SK-N-SH (cell line): Measurements from ENCODE around the gene TAS1R3. TPM values are rescaled to one million over a fixed set of nuclear protein-coding genes. Genes with fewer than 3 reads are reported as not detected.

Source experiments
- CTCF ChIA-PET: fragments of 300-600, 350-600 bp; formaldehyde crosslinking; extraction: SDS; loops from one replicate; lab custom pipeline; 2021; lab: Yijun Ruan, JAX
- POLR2A ChIA-PET: fragments of 350-600 bp; sonication (Branson Sonifier 250); formaldehyde crosslinking; extraction: SDS; loops from one replicate; lab custom pipeline; 2020; ENCODE audit warnings: antibody characterized with exemption, inconsistent platforms; lab: Yijun Ruan, JAX
- DNase-seq: peaks from one replicate; pipeline ENCODE4 v3.0.0; 2012
- H2AFZ ChIP-seq: fragments of 200-600 bp; sonication (generic); 2 replicates; pipeline ENCODE4 v1.8.1; 2016; ENCODE audit warnings: antibody characterized with exemption, mild to moderate bottlenecking, low read depth
- H3F3A ChIP-seq: fragments of 200-600 bp; sonication (generic); replicated peaks from 2 replicates; pipeline ENCODE3; 2016; ENCODE audit warnings: antibody characterized with exemption, mild to moderate bottlenecking; ENCODE audit not compliant: insufficient read depth
- H3K27ac ChIP-seq, 2 experiments: fragments of 200-500 bp in 1 of 2; fragments of 200-600 bp in 1 of 2; sonication (Bioruptor generic) in 1 of 2; sonication (generic), shearing (Covaris generic) in 1 of 2; 2 replicates each; pipeline versions ENCODE4 v1.5.1 to v1.6.1; 2014 to 2016; ENCODE audit warnings: low read depth in 2 of 2, inconsistent platforms in 1 of 2, low read length in 1 of 2, mild to moderate bottlenecking in 1 of 2, mixed read lengths in 1 of 2
- H3K27me3 ChIP-seq: fragments of 200-600 bp; sonication (generic), shearing (Covaris generic); 2 replicates; pipeline ENCODE4 v1.6.1; 2016; ENCODE audit warnings: mixed run types; ENCODE audit not compliant: insufficient read depth
- H3K36me3 ChIP-seq, 2 experiments: fragments of 200-500 bp in 1 of 2; fragments of 200-600 bp in 1 of 2; sonication (Bioruptor generic) in 1 of 2; sonication (generic) in 1 of 2; replicated peaks in 1 of 2; 2 replicates each; pipeline versions ENCODE3 to v1.5.1; 2014 to 2016; ENCODE audit warnings: low read length in 1 of 2, mild to moderate bottlenecking in 1 of 2; ENCODE audit not compliant: insufficient read depth in 2 of 2, control insufficient read depth in 1 of 2
- H3K4me1 ChIP-seq, 2 experiments: fragments of 200-500 bp in 1 of 2; fragments of 200-600 bp in 1 of 2; sonication (Bioruptor generic) in 1 of 2; sonication (generic), shearing (Covaris generic) in 1 of 2; 2 replicates each; pipeline versions ENCODE4 v1.5.1 to v1.6.1; 2014 to 2016; ENCODE audit warnings: low read depth in 1 of 2, low read length in 1 of 2, mixed run types in 1 of 2; ENCODE audit not compliant: insufficient read depth in 2 of 2, control insufficient read depth in 1 of 2
- H3K4me2 ChIP-seq: fragments of 200-600 bp; sonication (generic), shearing (Covaris generic); 2 replicates; pipeline ENCODE4 v1.6.1; 2017; ENCODE audit warnings: mixed run types
- H3K4me3 ChIP-seq, 2 experiments: fragments of 200-500 bp in 1 of 2; fragments of 200-600 bp in 1 of 2; sonication (Bioruptor generic) in 1 of 2; sonication (generic), shearing (Covaris generic) in 1 of 2; 2 replicates each; pipeline versions ENCODE4 v1.5.1 to v1.8.1; 2014 to 2016; ENCODE audit warnings: low read depth in 2 of 2, inconsistent platforms in 1 of 2, low read length in 1 of 2, mild to moderate bottlenecking in 1 of 2, mixed read lengths in 1 of 2, moderate library complexity in 1 of 2
- H3K79me2 ChIP-seq: fragments of 200-600 bp; sonication (generic); 2 replicates; pipeline ENCODE4 v1.8.1; 2017; ENCODE audit warnings: mild to moderate bottlenecking; ENCODE audit not compliant: insufficient read depth
- H3K9ac ChIP-seq: fragments of 200-600 bp; sonication (generic); 2 replicates; pipeline ENCODE4 v1.6.1; 2017; ENCODE audit warnings: mixed run types
- H3K9me2 ChIP-seq: fragments of 200-600 bp; sonication (generic); 2 replicates; pipeline ENCODE4 v1.6.1; 2017; ENCODE audit warnings: mixed run types
- H3K9me3 ChIP-seq: fragments of 200-600 bp; sonication (generic); 2 replicates; pipeline ENCODE4 v1.6.1; 2017; ENCODE audit warnings: mixed run types, mild to moderate bottlenecking, moderate library complexity
- H4K20me1 ChIP-seq: fragments of 200-600 bp; sonication (generic); 2 replicates; pipeline ENCODE4 v1.6.1; 2017; ENCODE audit warnings: mild to moderate bottlenecking, mixed run types; ENCODE audit not compliant: insufficient read depth
- CHD2 ChIP-seq: fragments of 150-350 bp; IDR thresholded peaks from 2 replicates; pipeline ENCODE4 v1.6.1; 2018; ENCODE audit warnings: low read length; ENCODE audit not compliant: partially characterized antibody
- CTCF ChIP-seq: fragments of 200-600 bp; sonication (generic); IDR thresholded peaks from 2 replicates; pipeline ENCODE4 v1.6.1; 2017; ENCODE audit warnings: antibody characterized with exemption, mild to moderate bottlenecking, moderate library complexity
- ELF1 ChIP-seq: IDR thresholded peaks from 2 replicates; pipeline ENCODE4 v1.4.0; 2012
- FOSL2 ChIP-seq: IDR thresholded peaks from 2 replicates; pipeline ENCODE4 v1.4.0; 2012; ENCODE audit warnings: low read depth, mild to moderate bottlenecking, moderate library complexity, borderline replicate concordance
- FOXJ3 ChIP-seq: sonication (generic); formaldehyde crosslinking; IDR thresholded peaks from 2 replicates; pipeline ENCODE4 v1.5.1; 2020; ENCODE audit warnings: mild to moderate bottlenecking, missing genetic modification reagents
- FOXM1 ChIP-seq: IDR thresholded peaks from 2 replicates; pipeline ENCODE4 v1.4.0; 2012; ENCODE audit warnings: low read depth, mild to moderate bottlenecking
- GABPA ChIP-seq: IDR thresholded peaks from 2 replicates; pipeline ENCODE4 v1.4.0; 2012; ENCODE audit warnings: low read depth, mild to moderate bottlenecking
- GATA2 ChIP-seq: sonication (generic); formaldehyde crosslinking; IDR thresholded peaks from 2 replicates; pipeline ENCODE4 v1.5.0; 2020; ENCODE audit warnings: mild to moderate bottlenecking, missing genetic modification reagents
- JUND ChIP-seq: IDR thresholded peaks from 2 replicates; pipeline ENCODE4 v1.4.0; 2012
- MXI1 ChIP-seq: IDR thresholded peaks from 2 replicates; pipeline ENCODE4 v1.6.1; 2012; ENCODE audit warnings: mild to moderate bottlenecking, low read depth, low read length, improper control_type of control experiment
- NFIC ChIP-seq: IDR thresholded peaks from 2 replicates; pipeline ENCODE4 v1.4.0; 2012; ENCODE audit warnings: borderline replicate concordance
- RCOR1 ChIP-seq: fragments of 150-350 bp; IDR thresholded peaks from 2 replicates; pipeline ENCODE4 v1.6.1; 2017; ENCODE audit warnings: antibody characterized with exemption, low read length
- SIN3A ChIP-seq: IDR thresholded peaks from 2 replicates; pipeline ENCODE4 v1.6.1; 2012; ENCODE audit warnings: low read depth, mild to moderate bottlenecking, low read length, moderate library complexity, borderline replicate concordance
- ZBTB33 ChIP-seq: IDR thresholded peaks from 2 replicates; pipeline ENCODE4 v1.4.0; 2012; ENCODE audit warnings: low read depth, borderline replicate concordance
- WGBS: methylation state at CpG from one replicate; pipeline ENCODE4 v1.1.6; 2017; ENCODE audit warnings: low lambda C conversion rate; 5-methylcytosine and 5-hydroxymethylcytosine counted together
- polyA plus RNA-seq, 3 experiments: library from polyadenylated mRNA; depleted of rRNA; stranded (reverse); fragments of >200 nt; gene quantifications; 2 replicates each; pipeline ENCODE4 v1.2.3, GENCODE V29; 2012
- TF ChIP-seq, protein P1 (sequence below): IDR thresholded peaks from 2 replicates; pipeline ENCODE4 v1.4.0; 2012; ENCODE audit warnings: low read depth, borderline replicate concordance
- TF ChIP-seq, protein P2 (sequence below): fragments of 150-350 bp; IDR thresholded peaks from 2 replicates; pipeline ENCODE4 v1.6.1; 2016; ENCODE audit warnings: mild to moderate bottlenecking, low read depth, low read length
- TF ChIP-seq, protein P3 (sequence below): fragments of 150-350 bp; IDR thresholded peaks from 2 replicates; pipeline ENCODE4 v1.6.1; 2017; ENCODE audit warnings: antibody characterized with exemption, low read length, low read depth, borderline replicate concordance
- TF ChIP-seq, protein P4 (sequence below): IDR thresholded peaks from 2 replicates; pipeline ENCODE4 v1.4.0; 2012; ENCODE audit warnings: low read depth

Gene TAS1R3
- polyA plus RNA-seq, 1 of the 3 experiments (the other 2 are of a cell fraction) = 0.08 TPM

GRCh38 chr1:1340185-1340584 is 9.1 kb downstream of the TAS1R3 start (continued):
- TF ChIP-seq GATA2 (CRISPR knock-in tag) (no peak), GABPA (no peak), CTCF (no peak)

- Histone ChIP-seq H3K4me2 (no peak overlapping the region), H3K4me1 (no peaks in the 10 kb centered on the region; a peak in 1 of 4 replicates), H3F3A (no peaks in the 10 kb centered on the region), H3K9me3 (no peaks in the 10 kb centered on the region), H4K20me1 (peaks cover 30% of the 10 kb centered on the region), H2AFZ (no peak overlapping the region), H3K4me3 (no peak overlapping the region), H3K27me3 (no peaks in the 10 kb centered on the region), H3K27ac (no peak overlapping the region), H3K79me2 (peaks cover 19% of the 10 kb centered on the region; the same call in 1 of the 2 replicates), H3K9ac (no peak overlapping the region), H3K36me3 (peaks cover 0 to 15% of the 10 kb centered on the region in 2 experiments), H3K9me2 (no peaks in the 10 kb centered on the region)
- ChIA-PET POLR2A (no interaction called here), CTCF (no interaction called here)
- WGBS = 93% methylated on average over 36 of the region's 36 CpGs
- no peak for DNase-seq
- TF ChIP-seq JUND (no peak), GATA2 (CRISPR knock-in tag) (no peak), SIN3A (no peak), FOXM1 (no peak), ZBTB33 (no peak), ELF1 (no peak), CHD2 (no peak), NFIC (no peak), FOXJ3 (CRISPR knock-in tag) (no peak), MXI1 (no peak), RCOR1 (no peak), FOSL2 (no peak)
- TF ChIP-seq, protein P1, sequence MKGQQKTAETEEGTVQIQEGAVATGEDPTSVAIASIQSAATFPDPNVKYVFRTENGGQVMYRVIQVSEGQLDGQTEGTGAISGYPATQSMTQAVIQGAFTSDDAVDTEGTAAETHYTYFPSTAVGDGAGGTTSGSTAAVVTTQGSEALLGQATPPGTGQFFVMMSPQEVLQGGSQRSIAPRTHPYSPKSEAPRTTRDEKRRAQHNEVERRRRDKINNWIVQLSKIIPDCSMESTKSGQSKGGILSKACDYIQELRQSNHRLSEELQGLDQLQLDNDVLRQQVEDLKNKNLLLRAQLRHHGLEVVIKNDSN = no peak
- TF ChIP-seq, protein P2, sequence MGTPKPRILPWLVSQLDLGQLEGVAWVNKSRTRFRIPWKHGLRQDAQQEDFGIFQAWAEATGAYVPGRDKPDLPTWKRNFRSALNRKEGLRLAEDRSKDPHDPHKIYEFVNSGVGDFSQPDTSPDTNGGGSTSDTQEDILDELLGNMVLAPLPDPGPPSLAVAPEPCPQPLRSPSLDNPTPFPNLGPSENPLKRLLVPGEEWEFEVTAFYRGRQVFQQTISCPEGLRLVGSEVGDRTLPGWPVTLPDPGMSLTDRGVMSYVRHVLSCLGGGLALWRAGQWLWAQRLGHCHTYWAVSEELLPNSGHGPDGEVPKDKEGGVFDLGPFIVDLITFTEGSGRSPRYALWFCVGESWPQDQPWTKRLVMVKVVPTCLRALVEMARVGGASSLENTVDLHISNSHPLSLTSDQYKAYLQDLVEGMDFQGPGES = no peak
- TF ChIP-seq, protein P3, sequence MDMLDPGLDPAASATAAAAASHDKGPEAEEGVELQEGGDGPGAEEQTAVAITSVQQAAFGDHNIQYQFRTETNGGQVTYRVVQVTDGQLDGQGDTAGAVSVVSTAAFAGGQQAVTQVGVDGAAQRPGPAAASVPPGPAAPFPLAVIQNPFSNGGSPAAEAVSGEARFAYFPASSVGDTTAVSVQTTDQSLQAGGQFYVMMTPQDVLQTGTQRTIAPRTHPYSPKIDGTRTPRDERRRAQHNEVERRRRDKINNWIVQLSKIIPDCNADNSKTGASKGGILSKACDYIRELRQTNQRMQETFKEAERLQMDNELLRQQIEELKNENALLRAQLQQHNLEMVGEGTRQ = no peak
- TF ChIP-seq, protein P4, sequence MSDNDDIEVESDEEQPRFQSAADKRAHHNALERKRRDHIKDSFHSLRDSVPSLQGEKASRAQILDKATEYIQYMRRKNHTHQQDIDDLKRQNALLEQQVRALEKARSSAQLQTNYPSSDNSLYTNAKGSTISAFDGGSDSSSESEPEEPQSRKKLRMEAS = no peak
These were observed 9.9 kb downstream of the TAS1R3 start for GRCh38 chr1:1340791-1341548.
